ENCODE data around the gene PRKG2.
"Not testable (repeated sequence)": the region's sequence is repeated elsewhere in the genome, so short reads cannot be mapped to it uniquely, and the experiment has no call there.

The PRKG2 gene

GRCh38 chr4:81164623-81165416 is 50.2 kb downstream of the PRKG2 start:
- Histone ChIP-seq H3K36me3 (ENCODE audit: low read depth) (no peaks in the 10 kb centered on the region), H3K27me3 (ENCODE audit: insufficient read depth, poor library complexity, severe bottlenecking) (no peaks in the 10 kb centered on the region), H3K27ac (ENCODE audit: poor library complexity, severe bottlenecking) (peak overlapping the region; percentile 61), H3K4me1 (ENCODE audit: insufficient read depth, poor library complexity, severe bottlenecking) (peaks cover 34% of the 10 kb centered on the region), H3K9me3 (ENCODE audit: severe bottlenecking) (no peaks in the 10 kb centered on the region), H3K4me3 (ENCODE audit: severe bottlenecking) (no peak overlapping the region)
- TF ChIP-seq, protein P1, sequence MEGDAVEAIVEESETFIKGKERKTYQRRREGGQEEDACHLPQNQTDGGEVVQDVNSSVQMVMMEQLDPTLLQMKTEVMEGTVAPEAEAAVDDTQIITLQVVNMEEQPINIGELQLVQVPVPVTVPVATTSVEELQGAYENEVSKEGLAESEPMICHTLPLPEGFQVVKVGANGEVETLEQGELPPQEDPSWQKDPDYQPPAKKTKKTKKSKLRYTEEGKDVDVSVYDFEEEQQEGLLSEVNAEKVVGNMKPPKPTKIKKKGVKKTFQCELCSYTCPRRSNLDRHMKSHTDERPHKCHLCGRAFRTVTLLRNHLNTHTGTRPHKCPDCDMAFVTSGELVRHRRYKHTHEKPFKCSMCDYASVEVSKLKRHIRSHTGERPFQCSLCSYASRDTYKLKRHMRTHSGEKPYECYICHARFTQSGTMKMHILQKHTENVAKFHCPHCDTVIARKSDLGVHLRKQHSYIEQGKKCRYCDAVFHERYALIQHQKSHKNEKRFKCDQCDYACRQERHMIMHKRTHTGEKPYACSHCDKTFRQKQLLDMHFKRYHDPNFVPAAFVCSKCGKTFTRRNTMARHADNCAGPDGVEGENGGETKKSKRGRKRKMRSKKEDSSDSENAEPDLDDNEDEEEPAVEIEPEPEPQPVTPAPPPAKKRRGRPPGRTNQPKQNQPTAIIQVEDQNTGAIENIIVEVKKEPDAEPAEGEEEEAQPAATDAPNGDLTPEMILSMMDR (IDR thresholded peaks at IDR 0.05; ENCODE audit: poor library complexity, severe bottlenecking), result no peak
- ATAC-seq (ENCODE audit: low read depth) (peak; percentile 92), DNase-seq (ENCODE audit: low spot score) (peak; percentile 39)

DNA sequence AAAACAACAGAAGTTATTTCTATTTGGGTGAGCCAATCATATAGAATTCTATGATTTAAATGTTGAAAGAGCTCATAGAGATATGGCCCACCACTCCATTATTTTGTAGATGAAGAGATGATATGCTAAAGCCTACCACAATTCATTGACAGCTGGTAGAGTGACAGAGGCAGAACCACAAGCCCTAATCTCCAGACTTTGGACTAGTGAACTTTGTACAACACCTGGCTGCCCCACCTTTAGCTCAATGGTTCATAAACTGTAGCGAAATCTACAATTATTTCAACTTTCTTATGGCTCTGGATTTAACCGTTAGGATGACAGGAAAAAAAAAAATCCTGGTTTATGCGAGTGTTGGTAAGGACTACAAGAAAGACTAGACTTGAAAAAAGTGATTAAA is 50.9 kb downstream of the PRKG2 start:
- no peaks in the 10 kb centered on the region for H3K9me3 ChIP-seq (ENCODE audit: severe bottlenecking)
- H3K36me3 ChIP-seq (ENCODE audit: low read depth), result no peaks in the 10 kb centered on the region
- DNase-seq (ENCODE audit: low spot score) (no peak), ATAC-seq (ENCODE audit: low read depth) (no peak)
- H3K27me3 ChIP-seq (ENCODE audit: insufficient read depth, poor library complexity, severe bottlenecking), result no peaks in the 10 kb centered on the region
- TF ChIP-seq, protein P1 (IDR thresholded peaks at IDR 0.05; ENCODE audit: poor library complexity, severe bottlenecking), result no peak
- H3K27ac ChIP-seq (ENCODE audit: poor library complexity, severe bottlenecking), result peak overlapping the region; percentile 61
- H3K4me3 ChIP-seq (ENCODE audit: severe bottlenecking), result no peak overlapping the region
- H3K4me1 ChIP-seq (ENCODE audit: insufficient read depth, poor library complexity, severe bottlenecking), result peaks cover 34% of the 10 kb centered on the region

GRCh38 chr4:81162752-81163458 is 52.1 kb downstream of the PRKG2 start:
- Histone ChIP-seq H3K4me1 (ENCODE audit: insufficient read depth, poor library complexity, severe bottlenecking) (peaks cover 34% of the 10 kb centered on the region), H3K9me3 (ENCODE audit: severe bottlenecking) (no peaks in the 10 kb centered on the region), H3K27me3 (ENCODE audit: insufficient read depth, poor library complexity, severe bottlenecking) (no peaks in the 10 kb centered on the region), H3K4me3 (ENCODE audit: severe bottlenecking) (no peak overlapping the region), H3K36me3 (ENCODE audit: low read depth) (no peaks in the 10 kb centered on the region), H3K27ac (ENCODE audit: poor library complexity, severe bottlenecking) (no peak overlapping the region)
- TF ChIP-seq, protein P1 (IDR thresholded peaks at IDR 0.05; ENCODE audit: poor library complexity, severe bottlenecking), result no peak
- ATAC-seq (ENCODE audit: low read depth), result no peak
- no peak for DNase-seq (ENCODE audit: low spot score)

DNA sequence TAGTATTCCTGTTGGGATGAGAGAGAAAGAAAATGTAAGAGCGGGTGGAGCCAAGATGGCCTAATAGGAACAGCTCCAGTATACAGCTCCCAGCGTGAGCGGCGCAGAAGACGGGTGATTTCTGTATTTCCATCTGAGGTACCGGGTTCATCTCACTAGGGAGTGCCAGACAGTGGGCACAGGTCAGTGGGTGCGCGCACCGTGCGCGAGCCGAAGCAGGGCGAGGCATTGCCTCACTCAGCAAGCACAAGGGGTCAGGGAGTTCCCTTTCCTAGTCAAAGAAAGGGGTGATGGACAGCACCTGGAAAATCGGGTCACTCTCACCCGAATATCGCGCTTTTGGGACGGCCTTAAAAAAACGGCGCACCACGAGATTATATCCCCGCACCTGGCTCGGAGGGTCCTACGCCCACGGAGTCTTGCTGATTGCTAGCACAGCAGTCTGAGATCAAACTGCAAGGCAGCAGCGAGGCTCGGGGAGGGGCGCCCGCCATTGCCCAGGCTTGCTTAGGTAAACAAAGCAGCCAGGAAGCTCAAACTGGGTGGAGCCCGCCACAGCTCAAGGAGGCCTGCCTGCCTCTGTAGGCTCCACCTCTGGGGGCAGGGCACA is 61.2 kb downstream of the PRKG2 start:
- peak; percentile 80 for ATAC-seq (ENCODE audit: low read depth)
- peak overlapping the region; percentile 90 for H3K27ac ChIP-seq (ENCODE audit: poor library complexity, severe bottlenecking)
- peaks cover 23% of the 10 kb centered on the region for H3K4me1 ChIP-seq (ENCODE audit: insufficient read depth, poor library complexity, severe bottlenecking)
- not testable (repeated sequence) for H3K36me3 ChIP-seq (ENCODE audit: low read depth); H3K27me3 ChIP-seq (ENCODE audit: insufficient read depth, poor library complexity, severe bottlenecking); H3K9me3 ChIP-seq (ENCODE audit: severe bottlenecking)
- peak; percentile 45 for DNase-seq (ENCODE audit: low spot score)
- H3K4me3 ChIP-seq (ENCODE audit: severe bottlenecking), result peak overlapping the region; percentile 35

- peak overlapping the region; percentile 35 for H3K4me3 ChIP-seq (ENCODE audit: severe bottlenecking)
- peaks cover under 1% of the 10 kb centered on the region; the same call in 1 of the 2 replicates for H3K36me3 ChIP-seq (ENCODE audit: low read depth)
- no peaks in the 10 kb centered on the region for H3K9me3 ChIP-seq (ENCODE audit: severe bottlenecking)
- H3K27ac ChIP-seq (ENCODE audit: poor library complexity, severe bottlenecking), result peak overlapping the region; percentile 90
- H3K4me1 ChIP-seq (ENCODE audit: insufficient read depth, poor library complexity, severe bottlenecking), result peaks cover 23% of the 10 kb centered on the region
- DNase-seq (ENCODE audit: low spot score), result no peak
- TF ChIP-seq, protein P1 (IDR thresholded peaks at IDR 0.05; ENCODE audit: poor library complexity, severe bottlenecking), result no peak
- peak; percentile 95 for ATAC-seq (ENCODE audit: low read depth)
- no peaks in the 10 kb centered on the region for H3K27me3 ChIP-seq (ENCODE audit: insufficient read depth, poor library complexity, severe bottlenecking)
These were observed 61.9 kb downstream of the PRKG2 start for GRCh38 chr4:81152839-81153713.
